SU-DHL-6 (cell line): ENCODE measurements around the gene LRBA.

Experiments
- EZH2phosphoT487 ChIP-seq: fragments of 200-600 bp; sonication (generic), shearing (Covaris generic); conservative IDR thresholded peaks from 2 replicates; pipeline ENCODE4 v1.6.1; 2018; ENCODE audit warnings: mild to moderate bottlenecking, antibody characterized with exemption, low read length, moderate library complexity, mixed read lengths
- TF ChIP-seq, protein P1 (sequence below): fragments of 200-600 bp; sonication (generic); IDR thresholded peaks from one replicate; pipeline ENCODE4 v1.5.1; 2017; ENCODE audit warnings: antibody characterized with exemption, mild to moderate bottlenecking, low read length, moderate library complexity; ENCODE audit not compliant: insufficient read depth, poor library complexity, severe bottlenecking

DNA sequence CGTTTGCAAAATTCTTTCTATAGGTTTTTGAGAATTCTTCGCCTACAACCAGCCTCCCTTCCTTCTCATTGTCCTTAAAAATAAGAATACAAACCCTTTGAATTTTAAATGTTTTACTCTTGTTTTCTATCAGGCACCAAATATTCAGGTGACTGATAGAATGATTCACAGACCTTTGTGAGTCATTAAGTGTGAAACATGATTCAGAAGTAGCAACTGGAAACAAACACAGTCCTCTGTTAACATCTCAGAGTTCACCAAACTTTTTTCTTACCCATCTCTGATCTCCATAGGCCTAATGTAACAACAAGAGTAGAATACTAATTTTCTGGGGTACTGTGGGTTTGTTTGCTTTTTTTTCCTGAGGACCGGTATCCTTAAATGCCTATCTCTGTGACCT, 496.5 kb downstream of the LRBA start:
- TF ChIP-seq, protein P1, sequence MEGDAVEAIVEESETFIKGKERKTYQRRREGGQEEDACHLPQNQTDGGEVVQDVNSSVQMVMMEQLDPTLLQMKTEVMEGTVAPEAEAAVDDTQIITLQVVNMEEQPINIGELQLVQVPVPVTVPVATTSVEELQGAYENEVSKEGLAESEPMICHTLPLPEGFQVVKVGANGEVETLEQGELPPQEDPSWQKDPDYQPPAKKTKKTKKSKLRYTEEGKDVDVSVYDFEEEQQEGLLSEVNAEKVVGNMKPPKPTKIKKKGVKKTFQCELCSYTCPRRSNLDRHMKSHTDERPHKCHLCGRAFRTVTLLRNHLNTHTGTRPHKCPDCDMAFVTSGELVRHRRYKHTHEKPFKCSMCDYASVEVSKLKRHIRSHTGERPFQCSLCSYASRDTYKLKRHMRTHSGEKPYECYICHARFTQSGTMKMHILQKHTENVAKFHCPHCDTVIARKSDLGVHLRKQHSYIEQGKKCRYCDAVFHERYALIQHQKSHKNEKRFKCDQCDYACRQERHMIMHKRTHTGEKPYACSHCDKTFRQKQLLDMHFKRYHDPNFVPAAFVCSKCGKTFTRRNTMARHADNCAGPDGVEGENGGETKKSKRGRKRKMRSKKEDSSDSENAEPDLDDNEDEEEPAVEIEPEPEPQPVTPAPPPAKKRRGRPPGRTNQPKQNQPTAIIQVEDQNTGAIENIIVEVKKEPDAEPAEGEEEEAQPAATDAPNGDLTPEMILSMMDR: no peak
- TF ChIP-seq EZH2phosphoT487: no peak
